Activated T-cell treated with anti-CD3 and anti-CD28 coated beads, Interleukin-2, amount 50 U/mL, for 24 hours (primary cell): Measurements from ENCODE around the gene NFYC.
"Not testable (repeated sequence)": the region's sequence is repeated elsewhere in the genome, so short reads cannot be mapped to it uniquely, and the experiment has no call there.

Source experiments
- DNase-seq: peaks from one replicate; pipeline ENCODE4 v3.0.0-alpha.2; 2020
- H3K27ac Mint-ChIP-seq: 2 replicates; pipeline ENCODE4 v1.8.0; 2020; ENCODE audit warnings: mild to moderate bottlenecking, mixed read lengths
- H3K27me3 Mint-ChIP-seq: 2 replicates; pipeline ENCODE4 v1.8.0; 2020; ENCODE audit warnings: mixed read lengths
- H3K36me3 Mint-ChIP-seq: 2 replicates; pipeline ENCODE4 v1.8.0; 2020; ENCODE audit warnings: low read depth, mixed read lengths
- H3K4me1 Mint-ChIP-seq: 2 replicates; pipeline ENCODE4 v1.8.0; 2020; ENCODE audit warnings: low read depth, mixed read lengths
- H3K4me3 Mint-ChIP-seq: 2 replicates; pipeline ENCODE4 v1.8.0; 2020; ENCODE audit warnings: mild to moderate bottlenecking, moderate library complexity, mixed read lengths
- H3K9me3 Mint-ChIP-seq: 2 replicates; pipeline ENCODE4 v1.8.0; 2020; ENCODE audit warnings: mixed read lengths

The NFYC gene

GRCh38 chr1:40729316-40729862, 37.9 kb downstream of the NFYC start:
- DNase-seq, H3K27me3 Mint-ChIP-seq, H3K9me3 Mint-ChIP-seq, H3K4me3 Mint-ChIP-seq: not testable (repeated sequence)
- peaks cover 24% of the 10 kb centered on the region for H3K36me3 Mint-ChIP-seq
- peak overlapping the region; percentile 47 for H3K27ac Mint-ChIP-seq
- H3K4me1 Mint-ChIP-seq = peaks cover 59% of the 10 kb centered on the region

- Mint-ChIP-seq H3K4me1 (peaks cover 55% of the 10 kb centered on the region), H3K9me3 (no peaks in the 10 kb centered on the region), H3K27me3 (no peaks in the 10 kb centered on the region), H3K4me3 (no peak overlapping the region), H3K27ac (no peak overlapping the region), H3K36me3 (peaks cover 26% of the 10 kb centered on the region)
- DNase-seq = no peak
Measured at GRCh38 chr1:40732756-40733301, 41.3 kb downstream of the NFYC start.

GRCh38 chr1:40734882-40735628, 43.6 kb downstream of the NFYC start:
- Mint-ChIP-seq H3K36me3 (peaks cover 43% of the 10 kb centered on the region), H3K27ac (peak overlapping the region; percentile 34), H3K27me3 (no peaks in the 10 kb centered on the region), H3K9me3 (no peaks in the 10 kb centered on the region), H3K4me3 (no peak overlapping the region), H3K4me1 (peaks cover 49% of the 10 kb centered on the region)
- DNase-seq = no peak

GRCh38 chr1:40736085-40736531, 44.6 kb downstream of the NFYC start:
- Mint-ChIP-seq H3K27me3 (no peaks in the 10 kb centered on the region), H3K4me1 (peaks cover 50% of the 10 kb centered on the region), H3K9me3 (no peaks in the 10 kb centered on the region), H3K27ac (peak overlapping the region; percentile 19), H3K4me3 (no peak overlapping the region), H3K36me3 (peaks cover 44% of the 10 kb centered on the region)
- DNase-seq = no peak

- H3K36me3 Mint-ChIP-seq = peaks cover 64% of the 10 kb centered on the region
- no peak for DNase-seq
- no peaks in the 10 kb centered on the region for H3K27me3 Mint-ChIP-seq
- peaks cover 61% of the 10 kb centered on the region for H3K4me1 Mint-ChIP-seq
- H3K27ac Mint-ChIP-seq = no peak overlapping the region
- H3K9me3 Mint-ChIP-seq = no peaks in the 10 kb centered on the region
- H3K4me3 Mint-ChIP-seq = no peak overlapping the region
Measured at GRCh38 chr1:40738831-40739230, 47.3 kb downstream of the NFYC start.

- H3K27me3 Mint-ChIP-seq = no peaks in the 10 kb centered on the region
- no peak overlapping the region for H3K27ac Mint-ChIP-seq
- H3K9me3 Mint-ChIP-seq = no peaks in the 10 kb centered on the region
- no peak overlapping the region for H3K4me3 Mint-ChIP-seq
- H3K36me3 Mint-ChIP-seq = peaks cover 71% of the 10 kb centered on the region
- no peak for DNase-seq
- H3K4me1 Mint-ChIP-seq = peaks cover 65% of the 10 kb centered on the region
Measured at GRCh38 chr1:40739455-40740008, 48.0 kb downstream of the NFYC start.

GRCh38 chr1:40740039-40740996, 48.8 kb downstream of the NFYC start:
- Mint-ChIP-seq H3K4me1 (peaks cover 66% of the 10 kb centered on the region), H3K36me3 (peaks cover 79% of the 10 kb centered on the region), H3K4me3 (no peak overlapping the region), H3K27ac (peak overlapping the region; percentile 66), H3K27me3 (no peaks in the 10 kb centered on the region), H3K9me3 (no peaks in the 10 kb centered on the region)
- DNase-seq = no peak

- H3K4me1 Mint-ChIP-seq = peaks cover 70% of the 10 kb centered on the region
- peaks cover 82% of the 10 kb centered on the region for H3K36me3 Mint-ChIP-seq
- H3K27me3 Mint-ChIP-seq = no peaks in the 10 kb centered on the region
- no peak for DNase-seq
- no peaks in the 10 kb centered on the region for H3K9me3 Mint-ChIP-seq
- peak overlapping the region; percentile 37 for H3K27ac Mint-ChIP-seq
- no peak overlapping the region for H3K4me3 Mint-ChIP-seq
Measured at GRCh38 chr1:40740997-40741736, 49.7 kb downstream of the NFYC start.

- Mint-ChIP-seq H3K4me3 (peak overlapping the region; percentile 16), H3K36me3 (peaks cover 94% of the 10 kb centered on the region), H3K9me3 (no peaks in the 10 kb centered on the region), H3K27me3 (no peaks in the 10 kb centered on the region), H3K27ac (peak overlapping the region; percentile 84), H3K4me1 (peaks cover 75% of the 10 kb centered on the region)
- no peak for DNase-seq
Measured at GRCh38 chr1:40742363-40743061, 51.0 kb downstream of the NFYC start.

GRCh38 chr1:40743452-40743851, 51.9 kb downstream of the NFYC start:
- H3K4me3 Mint-ChIP-seq = no peak overlapping the region
- no peaks in the 10 kb centered on the region for H3K27me3 Mint-ChIP-seq
- DNase-seq = no peak
- peaks cover 75% of the 10 kb centered on the region for H3K4me1 Mint-ChIP-seq
- no peaks in the 10 kb centered on the region for H3K9me3 Mint-ChIP-seq
- peak overlapping the region; percentile 84 for H3K27ac Mint-ChIP-seq
- H3K36me3 Mint-ChIP-seq = peaks cover 97% of the 10 kb centered on the region

GRCh38 chr1:40743860-40744259, 52.4 kb downstream of the NFYC start:
- H3K27me3 Mint-ChIP-seq = no peaks in the 10 kb centered on the region
- peaks cover 97% of the 10 kb centered on the region for H3K36me3 Mint-ChIP-seq
- no peak for DNase-seq
- H3K9me3 Mint-ChIP-seq = no peaks in the 10 kb centered on the region
- peaks cover 74% of the 10 kb centered on the region for H3K4me1 Mint-ChIP-seq
- H3K4me3 Mint-ChIP-seq = no peak overlapping the region
- no peak overlapping the region for H3K27ac Mint-ChIP-seq

- Mint-ChIP-seq H3K27ac (peak overlapping the region; percentile 9), H3K36me3 (peaks cover 97% of the 10 kb centered on the region), H3K27me3 (no peaks in the 10 kb centered on the region), H3K4me1 (peaks cover 62% of the 10 kb centered on the region), H3K4me3 (no peak overlapping the region), H3K9me3 (no peaks in the 10 kb centered on the region)
- no peak for DNase-seq
Measured at GRCh38 chr1:40745176-40745575, 53.7 kb downstream of the NFYC start.

GRCh38 chr1:40746344-40747090, 55.0 kb downstream of the NFYC start:
- DNase-seq = no peak
- H3K27me3 Mint-ChIP-seq = no peaks in the 10 kb centered on the region
- H3K9me3 Mint-ChIP-seq = no peaks in the 10 kb centered on the region
- H3K36me3 Mint-ChIP-seq = peaks cover 97% of the 10 kb centered on the region
- H3K4me3 Mint-ChIP-seq = no peak overlapping the region
- no peak overlapping the region for H3K27ac Mint-ChIP-seq
- peaks cover 61% of the 10 kb centered on the region for H3K4me1 Mint-ChIP-seq
